ENCODE data around the gene CD86. TPM values are rescaled to one million over a fixed set of nuclear protein-coding genes. Genes with fewer than 3 reads are reported as not detected.
"Not testable (repeated sequence)": the region's sequence is repeated elsewhere in the genome, so short reads cannot be mapped to it uniquely, and the experiment has no call there.

Gene CD86
- total RNA-seq, 1 donor from 2014 or later: not detected

DNA sequence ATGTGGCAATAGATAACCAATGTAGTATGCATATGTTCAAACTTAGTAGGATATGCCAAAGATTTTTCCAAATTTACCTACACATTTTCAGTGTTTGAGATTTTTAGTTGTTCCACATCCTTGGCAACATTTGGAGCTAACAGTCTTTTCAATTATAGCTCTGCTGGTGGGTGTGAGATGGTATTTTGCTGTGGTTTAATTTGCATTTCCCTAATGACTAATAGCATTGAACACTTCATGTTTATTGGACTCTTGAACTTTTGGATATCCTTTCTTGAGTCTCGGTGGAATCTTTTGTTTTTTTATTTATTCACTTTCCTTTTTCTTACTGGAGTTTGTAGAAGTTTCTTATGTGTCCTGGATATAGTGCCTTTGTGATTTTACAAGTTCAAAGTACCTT is 22.1 kb upstream of the CD86 start:
- no peak overlapping the region for H3K27ac ChIP-seq (ENCODE audit: low read depth, low read length)
- H3K4me3 ChIP-seq (ENCODE audit: insufficient read depth, low read depth, low read length): no peak overlapping the region
- no peak overlapping the region for H3K4me2 ChIP-seq (ENCODE audit: low read length)
- TF ChIP-seq, protein P1, sequence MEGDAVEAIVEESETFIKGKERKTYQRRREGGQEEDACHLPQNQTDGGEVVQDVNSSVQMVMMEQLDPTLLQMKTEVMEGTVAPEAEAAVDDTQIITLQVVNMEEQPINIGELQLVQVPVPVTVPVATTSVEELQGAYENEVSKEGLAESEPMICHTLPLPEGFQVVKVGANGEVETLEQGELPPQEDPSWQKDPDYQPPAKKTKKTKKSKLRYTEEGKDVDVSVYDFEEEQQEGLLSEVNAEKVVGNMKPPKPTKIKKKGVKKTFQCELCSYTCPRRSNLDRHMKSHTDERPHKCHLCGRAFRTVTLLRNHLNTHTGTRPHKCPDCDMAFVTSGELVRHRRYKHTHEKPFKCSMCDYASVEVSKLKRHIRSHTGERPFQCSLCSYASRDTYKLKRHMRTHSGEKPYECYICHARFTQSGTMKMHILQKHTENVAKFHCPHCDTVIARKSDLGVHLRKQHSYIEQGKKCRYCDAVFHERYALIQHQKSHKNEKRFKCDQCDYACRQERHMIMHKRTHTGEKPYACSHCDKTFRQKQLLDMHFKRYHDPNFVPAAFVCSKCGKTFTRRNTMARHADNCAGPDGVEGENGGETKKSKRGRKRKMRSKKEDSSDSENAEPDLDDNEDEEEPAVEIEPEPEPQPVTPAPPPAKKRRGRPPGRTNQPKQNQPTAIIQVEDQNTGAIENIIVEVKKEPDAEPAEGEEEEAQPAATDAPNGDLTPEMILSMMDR (IDR thresholded peaks at IDR 0.05; ENCODE audit: insufficient read depth, low read depth, low read length): no peak
- H3K36me3 ChIP-seq (ENCODE audit: insufficient read depth, low read length): no peaks in the 10 kb centered on the region
- no peaks in the 10 kb centered on the region for H3K4me1 ChIP-seq (ENCODE audit: insufficient read depth, low read length)
- H3K27me3 ChIP-seq (ENCODE audit: insufficient read depth, low read length): no peaks in the 10 kb centered on the region
- no peaks in the 10 kb centered on the region for H3K9me3 ChIP-seq (ENCODE audit: insufficient read depth, low read depth, low read length)
- H2AFZ ChIP-seq (ENCODE audit: low read depth, low read length): no peak overlapping the region
- no peak for FAIRE-seq
- no peak overlapping the region for H3K9ac ChIP-seq (ENCODE audit: low read length)
- Mint-ChIP-seq H3K4me1 (ENCODE audit: low read depth, unreplicated experiment) (peaks cover 4% of the 10 kb centered on the region), H3K9me3 (ENCODE audit: unreplicated experiment) (peaks cover 18% of the 10 kb centered on the region), H3K4me3 (ENCODE audit: unreplicated experiment) (no peak overlapping the region), H3K36me3 (ENCODE audit: low read depth, unreplicated experiment) (no peaks in the 10 kb centered on the region), H3K27ac (ENCODE audit: unreplicated experiment) (no peak overlapping the region), H3K27me3 (ENCODE audit: low read depth, unreplicated experiment) (no peaks in the 10 kb centered on the region)
- no peak for DNase-seq (ENCODE audit: low read depth)
- no peaks in the 10 kb centered on the region for H3K79me2 ChIP-seq (ENCODE audit: insufficient read depth, low read length)
- H4K20me1 ChIP-seq (ENCODE audit: insufficient read depth, low read length): no peaks in the 10 kb centered on the region

DNA sequence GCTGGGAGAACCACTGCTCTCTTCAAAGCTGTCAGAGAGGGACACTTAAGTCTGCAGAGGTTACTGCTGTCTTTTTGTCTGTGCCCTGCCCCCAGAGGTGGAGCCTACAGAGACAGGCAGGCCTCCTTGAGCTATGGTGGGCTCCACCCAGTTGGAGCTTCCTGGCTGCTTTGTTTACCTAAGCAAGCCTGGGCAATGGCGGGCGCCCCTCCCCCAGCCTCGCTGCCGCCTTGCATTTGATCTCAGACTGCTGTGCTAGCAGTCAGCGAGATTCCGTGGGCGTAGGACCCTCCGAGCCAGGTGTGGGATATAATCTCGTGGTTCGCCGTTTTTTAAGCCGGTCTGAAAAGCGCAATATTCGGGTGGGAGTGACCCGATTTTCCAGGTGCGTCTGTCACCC is 7.9 kb upstream of the CD86 start:
- not testable (repeated sequence) for H3K27ac ChIP-seq (ENCODE audit: low read depth, low read length); H3K9ac ChIP-seq (ENCODE audit: low read length); H2AFZ ChIP-seq (ENCODE audit: low read depth, low read length); H3K9me3 Mint-ChIP-seq (ENCODE audit: unreplicated experiment); H3K4me1 ChIP-seq (ENCODE audit: insufficient read depth, low read length); H3K9me3 ChIP-seq (ENCODE audit: insufficient read depth, low read depth, low read length); H3K27ac Mint-ChIP-seq (ENCODE audit: unreplicated experiment); DNase-seq (ENCODE audit: low read depth); H3K79me2 ChIP-seq (ENCODE audit: insufficient read depth, low read length); H3K36me3 Mint-ChIP-seq (ENCODE audit: low read depth, unreplicated experiment); H3K4me3 Mint-ChIP-seq (ENCODE audit: unreplicated experiment); H3K4me1 Mint-ChIP-seq (ENCODE audit: low read depth, unreplicated experiment); H4K20me1 ChIP-seq (ENCODE audit: insufficient read depth, low read length); FAIRE-seq; H3K4me3 ChIP-seq (ENCODE audit: insufficient read depth, low read depth, low read length); H3K27me3 Mint-ChIP-seq (ENCODE audit: low read depth, unreplicated experiment); H3K27me3 ChIP-seq (ENCODE audit: insufficient read depth, low read length); H3K36me3 ChIP-seq (ENCODE audit: insufficient read depth, low read length); H3K4me2 ChIP-seq (ENCODE audit: low read length)

DNA sequence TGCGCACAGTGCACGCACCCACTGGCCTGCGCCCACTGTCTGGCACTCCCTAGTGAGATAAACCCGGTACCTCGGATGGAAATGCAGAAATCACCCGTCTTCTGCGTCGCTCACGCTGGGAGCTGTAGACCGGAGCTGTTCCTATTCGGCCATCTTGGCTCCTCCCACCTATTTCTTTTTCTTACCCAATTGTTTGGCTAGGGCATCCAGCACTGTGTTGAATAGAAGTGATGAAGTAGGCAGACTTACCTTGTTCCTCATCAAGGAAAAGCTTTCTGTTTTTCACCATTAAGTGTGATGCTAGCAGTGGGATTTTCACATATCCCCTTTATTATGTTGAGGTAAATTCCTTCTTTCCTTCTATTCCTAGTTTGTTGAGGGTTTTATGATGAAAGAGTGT is 7.4 kb upstream of the CD86 start:
- H3K4me3 ChIP-seq (ENCODE audit: insufficient read depth, low read depth, low read length): not testable (repeated sequence)

DNA sequence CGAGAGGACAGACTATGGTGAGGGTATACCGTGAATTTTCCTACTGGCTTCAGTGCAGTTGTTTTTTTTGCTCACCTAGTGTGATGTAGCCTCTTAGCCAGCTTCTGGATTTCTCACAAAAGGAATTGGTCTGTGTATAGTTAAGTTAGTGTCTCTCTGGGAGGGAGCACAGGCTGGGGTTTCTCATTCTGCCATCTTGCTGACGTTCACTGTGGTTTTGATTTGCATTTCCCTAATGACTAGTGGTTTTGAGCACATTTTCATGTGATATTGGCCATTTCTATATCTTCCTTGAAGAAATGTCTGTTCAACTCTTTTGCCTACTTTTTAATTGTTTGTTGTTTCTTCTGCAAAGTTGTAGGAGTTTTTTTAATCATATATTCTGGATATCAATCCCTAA is 2.2 kb upstream of the CD86 start:
- Mint-ChIP-seq H3K4me3 (ENCODE audit: unreplicated experiment) (no peak overlapping the region), H3K4me1 (ENCODE audit: low read depth, unreplicated experiment) (peaks cover 7% of the 10 kb centered on the region), H3K27ac (ENCODE audit: unreplicated experiment) (no peak overlapping the region), H3K9me3 (ENCODE audit: unreplicated experiment) (peaks cover under 1% of the 10 kb centered on the region), H3K36me3 (ENCODE audit: low read depth, unreplicated experiment) (no peaks in the 10 kb centered on the region), H3K27me3 (ENCODE audit: low read depth, unreplicated experiment) (no peaks in the 10 kb centered on the region)
- TF ChIP-seq, protein P1 (IDR thresholded peaks at IDR 0.05; ENCODE audit: insufficient read depth, low read depth, low read length): no peak
- TF ChIP-seq EZH2 (IDR thresholded peaks at IDR 0.05; ENCODE audit: insufficient read depth, low read length): no peak
- DNase-seq (ENCODE audit: low read depth): no peak
- Histone ChIP-seq H3K9ac (ENCODE audit: low read length) (no peak overlapping the region), H3K27ac (ENCODE audit: low read depth, low read length) (no peak overlapping the region), H3K9me3 (ENCODE audit: insufficient read depth, low read depth, low read length) (no peaks in the 10 kb centered on the region), H3K36me3 (ENCODE audit: insufficient read depth, low read length) (no peaks in the 10 kb centered on the region), H3K4me2 (ENCODE audit: low read length) (no peak overlapping the region), H3K4me3 (ENCODE audit: insufficient read depth, low read depth, low read length) (no peak overlapping the region), H3K79me2 (ENCODE audit: insufficient read depth, low read length) (no peaks in the 10 kb centered on the region), H3K27me3 (ENCODE audit: insufficient read depth, low read length) (no peaks in the 10 kb centered on the region), H2AFZ (ENCODE audit: low read depth, low read length) (no peak overlapping the region), H4K20me1 (ENCODE audit: insufficient read depth, low read length) (no peaks in the 10 kb centered on the region), H3K4me1 (ENCODE audit: insufficient read depth, low read length) (no peaks in the 10 kb centered on the region)
- FAIRE-seq: no peak

More for the DNA sequence above, 7.4 kb upstream of the CD86 start:
- H3K27ac Mint-ChIP-seq (ENCODE audit: unreplicated experiment); H4K20me1 ChIP-seq (ENCODE audit: insufficient read depth, low read length); FAIRE-seq; H3K27me3 ChIP-seq (ENCODE audit: insufficient read depth, low read length); H3K79me2 ChIP-seq (ENCODE audit: insufficient read depth, low read length); H3K4me1 ChIP-seq (ENCODE audit: insufficient read depth, low read length); DNase-seq (ENCODE audit: low read depth); H3K36me3 Mint-ChIP-seq (ENCODE audit: low read depth, unreplicated experiment); H3K4me2 ChIP-seq (ENCODE audit: low read length); H3K4me1 Mint-ChIP-seq (ENCODE audit: low read depth, unreplicated experiment); H3K9ac ChIP-seq (ENCODE audit: low read length); H3K27me3 Mint-ChIP-seq (ENCODE audit: low read depth, unreplicated experiment); H3K9me3 Mint-ChIP-seq (ENCODE audit: unreplicated experiment); H3K27ac ChIP-seq (ENCODE audit: low read depth, low read length); H3K4me3 Mint-ChIP-seq (ENCODE audit: unreplicated experiment); H3K36me3 ChIP-seq (ENCODE audit: insufficient read depth, low read length); H3K9me3 ChIP-seq (ENCODE audit: insufficient read depth, low read depth, low read length); H2AFZ ChIP-seq (ENCODE audit: low read depth, low read length): not testable (repeated sequence)
